ENCODE results near the gene KLHL29. TPM values are rescaled to one million over a fixed set of nuclear protein-coding genes. Genes with fewer than 3 reads are reported as not detected.

KLHL29 gene
- total RNA-seq, 1 experiment from 2014 or later, result 16.7 TPM

DNA sequence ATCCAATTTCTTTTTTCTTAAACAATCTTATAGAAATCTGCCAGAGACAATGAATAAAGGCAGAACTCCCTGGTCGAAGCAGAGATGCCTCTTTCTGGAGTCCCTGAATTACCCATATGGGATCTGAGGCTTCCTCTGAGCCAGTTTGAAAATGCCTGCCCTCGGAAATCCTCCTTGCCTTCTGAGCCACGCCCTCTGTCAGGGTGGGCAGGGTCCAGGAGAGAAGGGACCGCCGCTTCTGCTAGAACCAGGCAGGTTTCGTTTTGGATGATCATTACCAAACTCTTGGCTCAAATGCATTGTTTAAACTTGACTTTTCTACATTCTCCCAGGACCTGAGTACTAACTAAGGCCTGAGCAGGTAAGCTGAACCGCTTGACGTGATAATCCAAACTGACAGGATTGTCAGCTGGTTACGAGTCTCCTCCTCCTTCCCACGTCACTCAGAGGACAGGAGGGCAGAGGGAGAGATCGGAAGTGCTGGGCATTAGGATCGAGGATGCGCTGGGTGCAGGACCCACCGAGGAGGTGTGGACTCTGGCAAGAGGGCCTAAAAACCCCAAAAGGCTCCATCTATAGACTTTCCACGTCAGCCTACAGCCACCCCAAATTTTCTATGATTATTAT is 128.4 kb downstream of the KLHL29 start (continued):
- no peak for TF ChIP-seq POLR2AphosphoS5 (IDR thresholded peaks at IDR 0.05; ENCODE audit: low read depth, low read length)
- no peak for TF ChIP-seq TCF7L2 (IDR thresholded peaks at IDR 0.05; ENCODE audit: borderline replicate concordance, extremely low read depth, insufficient read depth, insufficient read length)
- TF ChIP-seq, protein P1, sequence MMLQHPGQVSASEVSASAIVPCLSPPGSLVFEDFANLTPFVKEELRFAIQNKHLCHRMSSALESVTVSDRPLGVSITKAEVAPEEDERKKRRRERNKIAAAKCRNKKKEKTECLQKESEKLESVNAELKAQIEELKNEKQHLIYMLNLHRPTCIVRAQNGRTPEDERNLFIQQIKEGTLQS (IDR thresholded peaks at IDR 0.05), result no peak
- TF ChIP-seq YY1 (IDR thresholded peaks at IDR 0.05; ENCODE audit: extremely low read depth, insufficient replicate concordance, low read depth, low read length), result no peak
- no peak for TF ChIP-seq POLR2A (IDR thresholded peaks at IDR 0.05; ENCODE audit: borderline replicate concordance, extremely low read depth, insufficient read depth, insufficient read length)

DNA sequence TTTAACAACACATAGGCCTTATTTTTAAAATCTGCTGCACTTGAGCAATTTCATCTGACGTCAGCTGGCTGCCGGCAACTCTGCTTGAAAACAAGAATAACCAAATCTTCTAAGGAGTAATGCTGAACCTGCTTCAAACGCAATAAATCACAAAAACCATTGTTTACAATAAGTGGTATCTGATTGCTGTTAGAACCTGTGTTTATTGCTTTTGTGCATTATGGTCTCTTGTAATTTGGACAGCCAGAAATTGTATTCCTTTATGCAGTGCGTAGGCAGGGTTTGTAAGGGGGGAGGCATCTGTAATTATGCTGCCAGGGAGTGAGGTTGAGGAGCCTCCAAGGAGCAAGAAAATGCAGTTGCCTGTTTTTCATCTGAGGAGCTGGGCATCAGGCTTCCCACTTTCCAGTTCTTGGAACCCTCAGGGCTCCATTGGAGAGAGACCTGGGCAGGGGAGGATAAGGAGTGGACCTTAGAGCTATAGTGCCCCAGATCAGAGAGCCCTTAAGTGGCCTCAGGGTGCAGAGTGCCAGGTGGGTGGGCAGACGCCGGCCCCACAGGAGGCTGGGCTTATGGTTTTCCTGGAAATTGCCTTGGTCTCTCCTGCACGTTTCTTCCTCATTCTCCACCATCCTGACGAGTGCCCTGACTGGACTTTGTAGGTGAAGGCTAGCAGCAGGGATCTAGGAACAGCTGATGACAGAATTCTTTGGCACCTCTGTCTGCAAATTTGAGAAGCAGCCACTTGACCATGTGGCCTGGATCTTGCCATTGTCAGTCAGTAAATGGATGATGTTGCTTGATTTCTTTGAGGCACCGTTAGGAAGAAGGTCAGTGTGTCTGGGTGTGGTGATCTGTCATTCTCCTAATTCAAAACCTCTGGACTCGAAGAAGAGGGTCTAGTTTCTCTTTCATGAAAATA is 129.2 kb downstream of the KLHL29 start:
- RAD21 ChIA-PET (ENCODE audit: low non-redundant PET in 1 of 2, low total read pairs in 2 of 2, uncharacterized antibody in 2 of 2, unreplicated experiment in 2 of 2), result no interaction called here

More for the DNA sequence above, 129.2 kb downstream of the KLHL29 start:
- Histone ChIP-seq H3K9me2 (ENCODE audit: insufficient read depth) (no peaks in the 10 kb centered on the region), H3K27ac (ENCODE audit: low read depth, low read length) (no peak overlapping the region), H3K36me3 (ENCODE audit: control insufficient read depth in 1 of 2, insufficient read depth in 2 of 2, low read length in 2 of 2) (no peaks in the 10 kb centered on the region), H2AFZ (ENCODE audit: low read depth, low read length, poor library complexity, severe bottlenecking) (no peak overlapping the region), H3K4me1 (ENCODE audit: control insufficient read depth in 1 of 2, insufficient read depth in 2 of 2, low read length in 2 of 2) (no peaks in the 10 kb centered on the region), H3K9me3 (ENCODE audit: control insufficient read depth in 1 of 2, insufficient read depth in 1 of 2, low read depth in 1 of 2, low read length in 2 of 2) (no peaks in the 10 kb centered on the region), H3K9ac (ENCODE audit: low read length) (no peak overlapping the region), H3K27me3 (ENCODE audit: insufficient read depth, low read length) (no peaks in the 10 kb centered on the region), H3K4me3 (replicated peaks in 1 of 2; ENCODE audit: low read depth in 1 of 2, low read length in 2 of 2) (no peak overlapping the region), H4K20me1 (ENCODE audit: insufficient read depth) (no peaks in the 10 kb centered on the region), H3K79me2 (ENCODE audit: insufficient read depth, low read length) (no peaks in the 10 kb centered on the region), H3K4me2 (ENCODE audit: low read length) (no peak overlapping the region)
- POLR2A ChIA-PET, result no interaction called here
- intact Hi-C loops (cut with micrococcal nuclease), result no loop called here
- ATAC-seq, result no peak
- CTCF ChIA-PET, result no interaction called here
- BruUV-seq (replicated peaks), result no TSS peak
- TF ChIP-seq ZNF274 (IDR thresholded peaks at IDR 0.05; ENCODE audit: low read depth, low read length) (no peak), SRF (IDR thresholded peaks at IDR 0.05; ENCODE audit: low read depth) (no peak), SIN3A (IDR thresholded peaks at IDR 0.05; ENCODE audit: low read depth) (no peak), JUND (IDR thresholded peaks at IDR 0.05) (no peak), ELF1 (IDR thresholded peaks at IDR 0.05; ENCODE audit: borderline replicate concordance, low read depth) (no peak), YY1 (IDR thresholded peaks at IDR 0.05; ENCODE audit: extremely low read depth, insufficient replicate concordance, low read depth, low read length) (no peak), CEBPB (IDR thresholded peaks at IDR 0.05; ENCODE audit: low read depth) (no peak), CBX3 (IDR thresholded peaks at IDR 0.05; ENCODE audit: low read depth) (no peak), EZH2phosphoT487 (IDR thresholded peaks at IDR 0.05; ENCODE audit: borderline replicate concordance) (no peak), ZFX (IDR thresholded peaks at IDR 0.05) (no peak)
- TF ChIP-seq, protein P1 (IDR thresholded peaks at IDR 0.05), result no peak
- TF ChIP-seq, protein P2, sequence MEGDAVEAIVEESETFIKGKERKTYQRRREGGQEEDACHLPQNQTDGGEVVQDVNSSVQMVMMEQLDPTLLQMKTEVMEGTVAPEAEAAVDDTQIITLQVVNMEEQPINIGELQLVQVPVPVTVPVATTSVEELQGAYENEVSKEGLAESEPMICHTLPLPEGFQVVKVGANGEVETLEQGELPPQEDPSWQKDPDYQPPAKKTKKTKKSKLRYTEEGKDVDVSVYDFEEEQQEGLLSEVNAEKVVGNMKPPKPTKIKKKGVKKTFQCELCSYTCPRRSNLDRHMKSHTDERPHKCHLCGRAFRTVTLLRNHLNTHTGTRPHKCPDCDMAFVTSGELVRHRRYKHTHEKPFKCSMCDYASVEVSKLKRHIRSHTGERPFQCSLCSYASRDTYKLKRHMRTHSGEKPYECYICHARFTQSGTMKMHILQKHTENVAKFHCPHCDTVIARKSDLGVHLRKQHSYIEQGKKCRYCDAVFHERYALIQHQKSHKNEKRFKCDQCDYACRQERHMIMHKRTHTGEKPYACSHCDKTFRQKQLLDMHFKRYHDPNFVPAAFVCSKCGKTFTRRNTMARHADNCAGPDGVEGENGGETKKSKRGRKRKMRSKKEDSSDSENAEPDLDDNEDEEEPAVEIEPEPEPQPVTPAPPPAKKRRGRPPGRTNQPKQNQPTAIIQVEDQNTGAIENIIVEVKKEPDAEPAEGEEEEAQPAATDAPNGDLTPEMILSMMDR (IDR thresholded peaks at IDR 0.05 in 2 of 3, conservative IDR thresholded peaks at IDR 0.05 in 1 of 3; ENCODE audit: borderline replicate concordance in 1 of 3, insufficient read depth in 1 of 3, low read depth in 2 of 3, low read length in 2 of 3), result no peak
- no peak for DNase-seq (ENCODE audit: low read depth, low spot score)
